ENCODE results near the gene IP6K1.

IP6K1 gene

GRCh38 chr3:49712631-49713317 lies 73.6 kb downstream of the IP6K1 start:
- Histone ChIP-seq H2AFZ (ENCODE audit: low read length) (no peak overlapping the region), H3K27me3 (ENCODE audit: insufficient read depth, low read length) (no peaks in the 10 kb centered on the region), H3K4me2 (ENCODE audit: low read length) (no peak overlapping the region), H3F3A (ENCODE audit: insufficient read depth, low read length) (no peaks in the 10 kb centered on the region), H3K4me3 (ENCODE audit: low read depth, low read length, poor library complexity, severe bottlenecking) (no peak overlapping the region), H4K20me1 (ENCODE audit: insufficient read depth, low read length) (no peaks in the 10 kb centered on the region), H3K9ac (ENCODE audit: low read length) (no peak overlapping the region), H3K9me2 (ENCODE audit: low read depth, low read length) (no peaks in the 10 kb centered on the region), H3K4me1 (ENCODE audit: insufficient read depth, low read length, severe bottlenecking) (no peaks in the 10 kb centered on the region), H3K36me3 (ENCODE audit: insufficient read depth, low read length) (peaks cover 13% of the 10 kb centered on the region), H3K79me2 (ENCODE audit: insufficient read depth, low read length) (no peaks in the 10 kb centered on the region), H3K27ac (ENCODE audit: low read depth, low read length, poor library complexity, severe bottlenecking) (no peak overlapping the region), H3K9me3 (ENCODE audit: low read length) (no peaks in the 10 kb centered on the region)
- TF ChIP-seq CTCF (IDR thresholded peaks at IDR 0.05; ENCODE audit: low read length) (no peak), EZH2 (IDR thresholded peaks at IDR 0.05; ENCODE audit: borderline replicate concordance, low read length) (no peak)

DNA sequence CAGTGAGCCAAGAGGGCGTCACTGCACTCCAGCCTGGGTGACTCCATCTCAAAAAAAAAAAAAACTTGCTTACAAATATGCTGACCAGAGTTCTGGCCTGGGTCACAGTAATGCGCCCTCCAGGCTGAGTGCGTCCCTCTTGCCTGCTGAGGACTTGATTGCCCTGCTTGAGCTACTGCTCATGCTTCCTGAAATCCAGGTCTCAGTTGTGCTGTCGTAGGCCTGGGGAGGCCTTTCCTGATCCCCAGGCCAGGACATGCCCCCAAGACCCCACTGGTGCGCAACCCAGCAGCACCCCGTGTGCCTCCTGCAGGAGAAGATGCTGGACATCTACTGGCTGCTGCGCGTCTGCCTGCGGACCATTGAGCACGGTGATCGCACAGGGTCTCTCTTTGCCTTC lies 74.2 kb downstream of the IP6K1 start:
- no peak for TF ChIP-seq EZH2 (IDR thresholded peaks at IDR 0.05; ENCODE audit: borderline replicate concordance, low read length)
- no peak for TF ChIP-seq CTCF (IDR thresholded peaks at IDR 0.05; ENCODE audit: low read length)
- Histone ChIP-seq H3K4me1 (ENCODE audit: insufficient read depth, low read length, severe bottlenecking) (no peaks in the 10 kb centered on the region), H3K9me2 (ENCODE audit: low read depth, low read length) (no peaks in the 10 kb centered on the region), H3K4me3 (ENCODE audit: low read depth, low read length, poor library complexity, severe bottlenecking) (no peak overlapping the region), H3K4me2 (ENCODE audit: low read length) (no peak overlapping the region), H3K79me2 (ENCODE audit: insufficient read depth, low read length) (no peaks in the 10 kb centered on the region), H3K27ac (ENCODE audit: low read depth, low read length, poor library complexity, severe bottlenecking) (no peak overlapping the region), H3K27me3 (ENCODE audit: insufficient read depth, low read length) (no peaks in the 10 kb centered on the region), H3F3A (ENCODE audit: insufficient read depth, low read length) (no peaks in the 10 kb centered on the region), H3K36me3 (ENCODE audit: insufficient read depth, low read length) (peaks cover 7% of the 10 kb centered on the region; the same call in 1 of the 2 replicates), H2AFZ (ENCODE audit: low read length) (no peak overlapping the region), H4K20me1 (ENCODE audit: insufficient read depth, low read length) (no peaks in the 10 kb centered on the region), H3K9me3 (ENCODE audit: low read length) (no peaks in the 10 kb centered on the region), H3K9ac (ENCODE audit: low read length) (no peak overlapping the region)

DNA sequence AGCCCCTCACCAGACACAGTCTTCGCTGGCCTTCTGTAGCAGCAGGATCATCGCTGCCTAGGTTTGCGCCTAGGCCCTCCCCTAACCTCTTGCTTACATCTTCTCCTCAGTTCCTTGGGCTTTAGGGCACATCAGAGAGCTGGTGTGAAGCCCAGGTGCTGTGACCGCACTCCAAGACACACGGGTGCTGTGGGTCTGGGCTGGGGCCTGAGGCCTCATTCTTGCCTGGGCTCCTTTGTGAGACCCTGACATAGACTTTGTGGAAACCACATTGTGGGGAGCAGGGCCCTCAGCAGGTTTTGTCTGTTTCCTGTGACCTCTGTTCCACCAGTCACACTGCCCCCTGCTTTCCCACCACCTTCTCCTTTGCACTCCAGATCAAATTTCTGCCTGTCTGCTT lies 74.9 kb downstream of the IP6K1 start:
- Histone ChIP-seq H3K9me3 (ENCODE audit: low read length) (no peaks in the 10 kb centered on the region), H3K27me3 (ENCODE audit: insufficient read depth, low read length) (no peaks in the 10 kb centered on the region), H3F3A (ENCODE audit: insufficient read depth, low read length) (no peaks in the 10 kb centered on the region), H3K4me3 (ENCODE audit: low read depth, low read length, poor library complexity, severe bottlenecking) (no peak overlapping the region), H3K4me1 (ENCODE audit: insufficient read depth, low read length, severe bottlenecking) (no peaks in the 10 kb centered on the region), H3K9ac (ENCODE audit: low read length) (no peak overlapping the region), H2AFZ (ENCODE audit: low read length) (no peak overlapping the region), H3K4me2 (ENCODE audit: low read length) (no peak overlapping the region), H3K9me2 (ENCODE audit: low read depth, low read length) (no peaks in the 10 kb centered on the region), H3K79me2 (ENCODE audit: insufficient read depth, low read length) (no peaks in the 10 kb centered on the region), H3K27ac (ENCODE audit: low read depth, low read length, poor library complexity, severe bottlenecking) (no peak overlapping the region), H4K20me1 (ENCODE audit: insufficient read depth, low read length) (no peaks in the 10 kb centered on the region), H3K36me3 (ENCODE audit: insufficient read depth, low read length) (peaks cover 5% of the 10 kb centered on the region; the same call in 1 of the 2 replicates)
- TF ChIP-seq CTCF (IDR thresholded peaks at IDR 0.05; ENCODE audit: low read length) (no peak), EZH2 (IDR thresholded peaks at IDR 0.05; ENCODE audit: borderline replicate concordance, low read length) (no peak)

Data from OCI-LY1 (cell line).